ENCODE data around the gene MVD. TPM values are rescaled to one million over a fixed set of nuclear protein-coding genes. Genes with fewer than 3 reads are reported as not detected.

MVD gene
- total and polyA plus RNA-seq, 2 of the 13 experiments (the other 11 are each of a cell fraction or from before 2014, with no cell fraction given) = 28.1 to 187 TPM

- TF ChIP-seq ZNF646 (CRISPR knock-in tag; IDR thresholded peaks at IDR 0.05) (no peak), ZNF775 (CRISPR knock-in tag; IDR thresholded peaks at IDR 0.05; ENCODE audit: borderline replicate concordance) (no peak), ZNF780A (CRISPR knock-in tag; IDR thresholded peaks at IDR 0.05) (no peak), FOXA3 (CRISPR knock-in tag; IDR thresholded peaks at IDR 0.05) (peak; percentile 71), ZNF749 (CRISPR knock-in tag; IDR thresholded peaks at IDR 0.05; ENCODE audit: borderline replicate concordance) (0 out of 2 replicates have a peak, but pooled peaks have one; percentile 59), ZNF563 (CRISPR knock-in tag; IDR thresholded peaks at IDR 0.05) (peak; percentile 77), SP5 (CRISPR knock-in tag; IDR thresholded peaks at IDR 0.05; ENCODE audit: borderline replicate concordance, low read depth) (0 out of 2 replicates have a peak, but pooled peaks have one; percentile 38), ZNF572 (CRISPR knock-in tag; IDR thresholded peaks at IDR 0.05) (no peak; the same call in 1 of the 2 replicates), MXD3 (CRISPR knock-in tag; IDR thresholded peaks at IDR 0.05) (peak; percentile 97), MTA3 (CRISPR knock-in tag; IDR thresholded peaks at IDR 0.05) (no peak), STAT6 (CRISPR knock-in tag; IDR thresholded peaks at IDR 0.05; ENCODE audit: borderline replicate concordance) (no peak; the same call in 1 of the 2 replicates), HMGA1 (CRISPR knock-in tag; conservative IDR thresholded peaks at IDR 0.05) (no peak), PAX8 (CRISPR knock-in tag; IDR thresholded peaks at IDR 0.05; ENCODE audit: borderline replicate concordance) (peak; percentile 77; the same call in 1 of the 2 replicates), ZNF292 (CRISPR knock-in tag; IDR thresholded peaks at IDR 0.05; ENCODE audit: borderline replicate concordance, low read depth) (no peak), WIZ (CRISPR knock-in tag; IDR thresholded peaks at IDR 0.05) (0 out of 2 replicates have a peak, but pooled peaks have one; percentile 50), MTA1 (CRISPR knock-in tag; IDR thresholded peaks at IDR 0.05; ENCODE audit: borderline replicate concordance) (peak; percentile 93), ZBTB21 (CRISPR knock-in tag; IDR thresholded peaks at IDR 0.05) (peak; percentile 94), NCOA1 (CRISPR knock-in tag; IDR thresholded peaks at IDR 0.05) (no peak), ZNF34 (CRISPR knock-in tag; IDR thresholded peaks at IDR 0.05; ENCODE audit: borderline replicate concordance) (peak; percentile 96), THYN1 (CRISPR knock-in tag; IDR thresholded peaks at IDR 0.05; ENCODE audit: borderline replicate concordance, low read depth) (no peak; the same call in 1 of the 2 replicates)
Observed at GRCh38 chr16:88706229-88706964, 43.5 kb upstream of the MVD start, which contains the start of the genes CTU2 and RNF166 (continued).

Measured in HepG2 (cell line).